ENCODE data around the gene RGL4.

- TF ChIP-seq CTCF (IDR thresholded peaks at IDR 0.05; ENCODE audit: poor library complexity): no peak
- no peak for TF ChIP-seq EZH2 (IDR thresholded peaks at IDR 0.05; ENCODE audit: borderline replicate concordance)
- TF ChIP-seq EZH2phosphoT487 (IDR thresholded peaks at IDR 0.05; ENCODE audit: low read depth, severe bottlenecking, unreplicated experiment): no peak
Observed at GRCh38 chr22:23657727-23658126, 33.1 kb upstream of the RGL4 start.
